ES-I3 (cell line): Measurements from ENCODE around the gene ATP6V0E2.

Source experiments
- H3K36me3 ChIP-seq: 2 replicates; pipeline ENCODE4 v1.6.1; 2013; ENCODE audit warnings: mild to moderate bottlenecking, low read length, control low read depth, moderate library complexity; ENCODE audit not compliant: insufficient read depth
- H3K4me1 ChIP-seq: 2 replicates; pipeline ENCODE4 v1.6.1; 2013; ENCODE audit warnings: mild to moderate bottlenecking, control low read depth, low read length; ENCODE audit not compliant: insufficient read depth
- H3K9ac ChIP-seq: 2 replicates; pipeline ENCODE4 v1.6.1; 2013; ENCODE audit warnings: low read depth, mild to moderate bottlenecking, low read length, moderate library complexity
- H3K9me3 ChIP-seq: 2 replicates; pipeline ENCODE4 v1.6.1; 2013; ENCODE audit warnings: mild to moderate bottlenecking, low read length, moderate library complexity; ENCODE audit not compliant: control insufficient read depth, insufficient read depth

The ATP6V0E2 gene

DNA sequence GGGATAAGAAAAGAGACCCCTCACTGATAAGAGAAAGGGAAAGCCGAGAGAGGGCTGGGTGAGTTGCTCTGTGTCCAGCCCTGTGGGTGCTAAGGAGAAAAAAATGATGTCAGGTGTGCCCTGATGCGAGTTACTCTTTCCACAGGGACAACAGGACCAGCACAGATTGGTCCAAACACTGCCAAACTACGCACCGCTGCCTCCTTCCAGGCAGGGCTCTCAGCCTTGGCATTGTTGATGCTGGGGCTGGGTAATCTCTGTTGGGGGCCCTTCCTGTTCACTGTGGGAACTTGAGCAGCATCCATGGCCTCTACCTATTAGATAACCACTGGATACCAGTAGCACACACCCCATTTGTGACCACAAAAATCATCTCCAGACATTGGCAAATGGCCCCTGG, 10.3 kb upstream of the ATP6V0E2 start:
- Histone ChIP-seq H3K9me3 (no peaks in the 10 kb centered on the region), H3K36me3 (no peaks in the 10 kb centered on the region), H3K9ac (no peak overlapping the region), H3K4me1 (no peaks in the 10 kb centered on the region; the same call in 1 of the 2 replicates)

DNA sequence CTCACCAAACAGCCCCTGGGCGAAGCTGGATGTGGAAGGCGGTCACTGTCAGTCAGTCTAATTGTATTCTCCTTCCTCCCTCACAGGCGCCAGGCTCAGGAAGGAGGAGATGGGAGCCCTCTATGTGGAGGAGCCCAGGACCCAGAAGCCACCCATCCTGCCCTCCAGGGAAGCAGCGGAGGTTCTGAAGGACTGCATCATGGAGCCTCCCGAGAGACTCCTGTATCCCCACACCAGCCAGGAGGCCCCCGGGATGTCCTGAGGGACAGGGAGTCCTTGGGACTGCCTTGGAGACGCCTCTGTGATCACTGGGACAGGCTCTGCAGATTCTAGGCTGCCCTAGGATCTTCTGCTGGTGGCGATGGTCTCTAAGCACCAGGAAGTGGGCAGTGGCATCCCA, 9.7 kb upstream of the ATP6V0E2 start:
- H3K4me1 ChIP-seq, result no peaks in the 10 kb centered on the region; the same call in 1 of the 2 replicates
- no peaks in the 10 kb centered on the region for H3K36me3 ChIP-seq
- no peak overlapping the region for H3K9ac ChIP-seq
- no peaks in the 10 kb centered on the region for H3K9me3 ChIP-seq

DNA sequence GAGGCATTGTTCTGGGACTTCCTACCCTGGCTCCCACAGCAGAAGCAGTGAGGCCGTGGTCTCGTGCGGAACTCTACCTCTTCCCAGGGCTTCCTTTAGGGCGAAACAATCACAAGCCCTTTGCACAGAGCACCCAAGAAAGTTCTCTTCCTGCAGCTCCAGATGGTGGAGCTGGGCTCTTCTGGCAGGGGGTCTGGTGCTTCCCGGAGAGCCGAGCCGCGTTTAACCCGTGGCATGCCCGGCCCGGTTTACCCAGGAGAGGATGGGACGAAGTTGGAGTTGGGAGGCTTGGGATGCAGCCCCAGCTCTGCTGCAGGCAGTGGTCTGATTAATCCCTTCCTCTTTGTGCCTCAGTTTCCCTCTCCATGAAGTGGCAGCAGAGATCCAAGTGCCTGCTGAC, 9.0 kb upstream of the ATP6V0E2 start:
- no peaks in the 10 kb centered on the region for H3K9me3 ChIP-seq
- no peak overlapping the region for H3K9ac ChIP-seq
- H3K36me3 ChIP-seq, result no peaks in the 10 kb centered on the region
- H3K4me1 ChIP-seq, result no peaks in the 10 kb centered on the region; the same call in 1 of the 2 replicates

DNA sequence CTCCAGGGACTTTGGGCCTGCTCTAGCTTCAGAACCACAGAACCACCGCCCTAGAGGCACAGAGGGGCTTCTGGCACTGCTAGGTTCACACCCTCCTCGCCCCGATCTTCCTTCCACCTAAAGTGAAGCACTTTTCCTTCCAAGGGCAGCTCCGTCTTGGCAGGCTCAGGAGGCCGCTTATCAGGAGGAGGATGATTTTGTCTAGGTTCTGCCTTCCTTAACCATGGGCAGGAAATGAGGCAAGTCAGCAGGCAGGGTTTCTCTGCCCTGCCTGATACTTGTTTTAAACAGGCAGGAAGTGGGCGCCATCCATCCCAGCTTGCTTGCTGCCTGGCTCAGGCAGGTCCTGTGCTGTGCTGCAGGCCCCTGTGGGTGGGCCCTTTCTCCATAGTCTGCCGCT, 8.3 kb upstream of the ATP6V0E2 start:
- Histone ChIP-seq H3K9me3 (no peaks in the 10 kb centered on the region), H3K4me1 (no peaks in the 10 kb centered on the region; the same call in 1 of the 2 replicates), H3K9ac (no peak overlapping the region)

DNA sequence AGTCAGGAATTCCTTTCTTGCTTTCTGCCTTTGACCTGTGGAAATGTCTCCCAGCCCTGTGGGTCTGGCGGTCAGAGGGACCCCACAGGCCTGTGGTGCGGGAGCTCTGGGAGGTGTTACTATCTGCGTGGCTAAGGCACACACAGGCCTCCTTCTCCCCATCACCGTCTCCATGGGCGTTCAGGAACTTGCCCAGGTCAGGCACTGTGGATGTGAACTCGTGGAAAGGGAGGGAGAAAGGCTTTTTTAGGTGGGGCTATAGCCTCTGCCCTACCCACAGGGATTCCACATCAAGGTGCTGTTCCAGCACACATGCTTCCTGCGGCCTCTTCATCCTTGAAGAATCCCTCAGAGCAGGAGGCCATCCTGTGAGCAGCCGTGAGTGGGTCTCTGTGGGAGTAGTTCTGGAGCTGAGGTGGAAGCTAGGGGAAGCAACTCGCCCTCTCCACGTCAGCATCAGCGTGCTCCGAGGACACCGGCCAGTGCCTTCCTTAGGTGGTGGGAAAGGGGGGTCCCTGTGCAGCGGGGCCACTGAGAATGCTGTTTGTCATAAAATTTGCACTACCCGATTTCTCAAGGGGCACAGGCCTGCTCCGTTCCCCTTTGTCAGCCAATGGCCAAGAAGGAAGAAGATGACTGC, 7.5 kb upstream of the ATP6V0E2 start:
- Histone ChIP-seq H3K9ac (no peak overlapping the region), H3K4me1 (no peaks in the 10 kb centered on the region; the same call in 1 of the 2 replicates), H3K9me3 (no peaks in the 10 kb centered on the region), H3K36me3 (no peaks in the 10 kb centered on the region)

More for the DNA sequence above, 8.3 kb upstream of the ATP6V0E2 start:
- no peaks in the 10 kb centered on the region for H3K36me3 ChIP-seq

DNA sequence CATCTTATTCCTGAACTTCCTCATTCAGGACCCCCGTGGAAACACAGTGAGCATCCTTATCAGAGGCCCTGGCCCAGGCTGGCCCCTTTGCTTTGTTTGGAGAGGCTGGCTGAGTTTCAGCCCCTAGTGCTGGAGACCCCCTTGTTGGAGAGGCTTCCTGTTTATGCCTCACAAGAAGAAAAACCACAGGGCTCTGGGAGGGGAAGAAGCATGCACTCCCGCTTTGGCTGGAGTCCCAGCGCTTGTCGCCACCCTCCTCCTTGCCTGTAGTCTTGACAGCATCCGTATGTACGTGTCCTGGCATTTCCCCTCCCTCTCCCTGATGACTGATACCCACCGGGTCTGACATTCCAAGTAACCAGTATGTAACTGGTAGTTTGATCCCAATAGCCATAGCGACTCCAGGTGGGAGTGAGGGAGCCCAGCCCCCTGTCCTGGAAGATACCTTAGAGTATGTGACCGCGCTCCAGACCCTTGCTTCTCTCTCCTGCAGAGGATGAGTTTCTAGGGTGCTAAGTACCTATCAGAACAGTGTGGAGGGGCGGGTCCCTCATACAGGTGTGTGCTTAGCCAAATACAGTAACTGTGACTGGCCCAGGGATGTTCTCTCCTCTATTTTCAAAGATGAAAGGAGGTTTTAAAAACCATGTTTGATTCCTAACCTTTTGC, 6.9 kb upstream of the ATP6V0E2 start:
- no peaks in the 10 kb centered on the region; the same call in 1 of the 2 replicates for H3K4me1 ChIP-seq
- no peaks in the 10 kb centered on the region for H3K36me3 ChIP-seq
- no peaks in the 10 kb centered on the region for H3K9me3 ChIP-seq
- H3K9ac ChIP-seq, result no peak overlapping the region

DNA sequence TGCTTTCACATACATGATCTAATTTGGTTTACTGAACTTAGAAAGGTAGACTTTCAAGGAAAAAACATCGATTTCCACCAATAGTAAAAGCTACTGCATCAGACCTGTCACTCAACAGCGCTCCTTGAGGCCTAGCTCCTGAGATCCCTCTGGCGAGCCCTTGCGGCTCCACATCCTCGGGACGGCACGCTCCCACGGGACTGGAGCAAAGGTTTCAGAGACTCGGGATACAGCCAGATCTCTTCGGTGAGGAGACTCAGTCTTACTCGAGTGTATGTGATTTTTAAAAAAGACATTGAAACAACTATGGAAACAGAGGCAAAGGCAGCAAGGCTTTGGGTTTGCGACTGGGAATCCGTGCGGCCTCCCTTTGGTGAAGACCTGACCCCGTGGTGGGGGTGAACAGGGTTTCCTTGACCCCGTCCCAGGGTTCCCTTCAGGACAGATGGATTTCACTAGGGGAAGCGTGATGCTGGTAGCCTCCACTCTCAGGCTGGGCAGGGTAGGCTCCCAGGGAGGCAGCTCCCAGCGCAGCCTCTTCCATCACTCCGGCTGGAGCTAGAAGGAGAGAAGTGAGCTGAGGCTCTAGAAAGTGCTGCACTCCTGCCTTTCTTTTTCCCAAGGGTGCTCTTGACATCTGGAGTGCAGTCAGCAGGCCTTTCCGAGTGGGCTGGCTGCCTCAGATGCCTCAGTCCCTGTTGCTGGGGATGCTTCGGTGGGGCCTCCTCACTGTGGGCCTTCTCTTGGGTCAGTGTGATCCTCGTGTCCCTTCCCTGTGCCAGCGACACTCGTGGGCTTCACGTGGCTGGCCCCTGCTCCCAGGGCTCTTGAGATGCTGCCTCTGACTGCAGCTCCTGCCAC, 5.8 kb upstream of the ATP6V0E2 start:
- no peaks in the 10 kb centered on the region; the same call in 1 of the 2 replicates for H3K4me1 ChIP-seq
- H3K9me3 ChIP-seq, result no peaks in the 10 kb centered on the region
- H3K36me3 ChIP-seq, result no peaks in the 10 kb centered on the region
- H3K9ac ChIP-seq, result no peak overlapping the region

DNA sequence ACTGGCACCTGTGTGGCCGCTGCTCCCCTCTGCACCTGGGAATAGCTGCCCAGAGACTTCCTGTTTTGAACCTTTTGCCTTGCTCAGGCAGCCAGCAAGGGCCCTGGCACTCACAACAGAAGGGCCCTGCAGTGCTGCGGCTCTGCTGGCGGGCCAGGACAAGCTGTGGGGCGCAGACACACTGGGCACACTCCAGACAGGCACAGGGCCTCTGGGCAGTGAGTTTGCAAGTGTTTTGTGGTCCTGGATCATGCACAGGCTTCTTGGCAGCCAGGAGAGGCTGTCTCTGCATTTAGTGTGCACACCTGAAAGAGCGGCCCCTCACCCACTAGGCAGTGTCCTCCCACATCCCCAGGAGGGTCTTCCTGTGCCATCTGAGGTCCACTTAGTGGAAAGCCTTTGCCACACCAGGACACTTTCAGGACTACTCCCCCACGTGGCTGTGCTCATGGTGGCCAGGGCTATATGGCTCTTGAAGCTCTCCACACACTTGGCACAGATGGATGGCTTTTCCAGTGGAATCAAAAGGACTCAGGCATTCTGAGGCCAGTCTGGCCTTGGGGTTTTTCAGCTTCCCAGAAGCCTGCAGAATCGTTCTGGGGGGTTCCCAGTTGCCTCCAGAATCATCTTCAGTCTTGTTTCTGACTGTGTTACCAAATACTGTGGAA, 5.0 kb upstream of the ATP6V0E2 start:
- H3K4me1 ChIP-seq, result no peaks in the 10 kb centered on the region; the same call in 1 of the 2 replicates
- no peaks in the 10 kb centered on the region for H3K36me3 ChIP-seq
- no peaks in the 10 kb centered on the region for H3K9me3 ChIP-seq
- H3K9ac ChIP-seq, result no peak overlapping the region

DNA sequence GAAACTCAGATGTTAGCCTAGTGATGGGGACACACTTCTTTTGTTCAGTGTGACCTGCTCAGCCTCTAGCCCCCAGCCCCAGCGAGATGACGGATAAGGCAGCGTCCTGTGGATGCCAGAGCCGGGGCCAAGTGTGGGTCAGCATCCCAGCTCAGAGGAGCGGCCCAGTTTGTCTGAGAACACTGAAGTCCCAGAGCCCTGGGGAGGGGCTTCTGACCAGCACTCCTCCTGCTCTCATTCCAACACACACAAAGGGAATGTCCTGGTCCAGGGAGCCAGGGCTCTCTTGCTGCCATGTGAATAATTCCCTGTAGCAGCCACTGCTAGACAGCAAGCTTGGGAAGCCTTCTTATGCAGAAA, 4.5 kb upstream of the ATP6V0E2 start:
- Histone ChIP-seq H3K4me1 (peaks cover under 1% of the 10 kb centered on the region; the same call in 1 of the 2 replicates), H3K9ac (no peak overlapping the region), H3K9me3 (no peaks in the 10 kb centered on the region), H3K36me3 (no peaks in the 10 kb centered on the region)

DNA sequence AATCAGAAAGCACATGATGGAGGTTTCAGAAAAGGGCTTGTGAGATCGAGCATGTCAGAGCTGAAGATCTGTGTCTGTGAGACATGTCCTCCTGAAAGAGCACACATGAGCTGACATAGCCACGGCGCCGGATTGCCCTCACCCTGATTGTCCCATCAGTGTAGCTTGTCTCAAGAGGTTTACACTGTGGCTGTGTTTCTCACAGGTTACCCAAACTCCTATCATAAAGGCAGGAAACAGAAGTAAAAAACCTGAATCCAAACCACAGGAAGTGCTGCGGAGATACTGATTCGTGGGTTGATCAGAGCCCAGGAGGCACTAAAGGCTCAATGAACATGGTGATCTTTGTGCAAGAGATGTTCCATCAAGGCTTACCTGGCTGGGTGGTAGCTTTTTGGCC, 3.9 kb upstream of the ATP6V0E2 start:
- Histone ChIP-seq H3K36me3 (no peaks in the 10 kb centered on the region), H3K4me1 (peaks cover 5% of the 10 kb centered on the region), H3K9ac (no peak overlapping the region), H3K9me3 (no peaks in the 10 kb centered on the region)

DNA sequence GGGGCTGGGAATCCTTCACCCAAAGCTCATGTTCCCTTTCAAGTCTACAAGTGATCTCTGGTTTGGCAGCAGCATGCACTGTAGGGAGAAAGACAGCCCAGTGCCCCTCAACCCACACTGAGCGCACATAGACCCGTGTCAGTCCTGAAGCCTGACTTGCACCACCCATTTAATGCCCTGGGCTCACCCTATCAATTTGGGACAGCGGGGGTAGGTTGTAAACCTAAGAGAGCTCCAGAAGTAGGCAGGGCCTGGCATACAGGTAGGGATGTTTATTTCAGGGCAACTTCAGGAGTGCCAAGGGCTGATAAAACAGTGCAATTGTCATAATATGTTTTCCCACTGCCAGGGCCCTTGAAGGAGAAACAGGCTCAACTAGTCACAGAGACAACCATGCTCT, 3.5 kb upstream of the ATP6V0E2 start:
- H3K9ac ChIP-seq, result no peak overlapping the region
- H3K4me1 ChIP-seq, result peaks cover 5% of the 10 kb centered on the region

DNA sequence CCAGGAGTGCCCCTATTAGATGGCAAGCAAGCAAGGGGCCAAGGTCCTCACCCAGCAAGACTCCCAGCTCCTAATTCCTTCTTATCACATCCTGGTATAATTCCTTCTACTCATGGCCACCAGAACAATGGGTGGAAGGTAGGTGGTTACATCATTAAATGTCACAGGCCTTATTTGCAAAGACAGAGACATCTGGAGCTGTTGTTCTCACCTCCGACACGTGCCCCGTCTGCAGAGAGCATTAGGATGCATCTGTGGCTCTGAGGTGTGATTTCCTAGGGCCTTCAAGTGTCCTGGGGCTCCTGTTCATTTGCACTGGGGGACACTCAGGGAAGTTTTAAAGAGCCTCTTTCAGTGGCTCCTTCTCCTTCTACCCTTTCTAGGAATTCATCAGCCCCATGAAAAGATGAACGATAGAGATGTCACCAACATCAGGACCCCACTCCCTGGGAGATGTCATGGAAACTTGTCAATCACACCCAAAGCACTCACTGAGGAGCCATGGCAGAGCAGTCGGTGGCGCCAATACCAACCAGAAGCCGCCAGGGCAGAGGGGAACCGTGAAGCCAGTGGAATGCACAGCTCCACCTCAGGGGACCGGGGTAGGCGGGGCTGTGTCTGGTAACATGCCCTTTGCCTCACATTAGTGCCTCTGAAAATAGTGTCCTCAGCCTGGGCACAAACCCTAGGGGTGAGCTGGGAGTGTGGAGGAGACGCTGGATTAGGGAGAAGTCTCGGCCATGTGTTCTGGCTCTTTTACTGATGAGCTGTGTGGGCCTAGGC, 2.9 kb upstream of the ATP6V0E2 start:
- no peaks in the 10 kb centered on the region for H3K36me3 ChIP-seq
- no peak overlapping the region for H3K9ac ChIP-seq
- peaks cover 5% of the 10 kb centered on the region; the same call in 1 of the 2 replicates for H3K4me1 ChIP-seq
- no peaks in the 10 kb centered on the region for H3K9me3 ChIP-seq

More for the DNA sequence above, 3.5 kb upstream of the ATP6V0E2 start:
- Histone ChIP-seq H3K36me3 (no peaks in the 10 kb centered on the region), H3K9me3 (no peaks in the 10 kb centered on the region)

DNA sequence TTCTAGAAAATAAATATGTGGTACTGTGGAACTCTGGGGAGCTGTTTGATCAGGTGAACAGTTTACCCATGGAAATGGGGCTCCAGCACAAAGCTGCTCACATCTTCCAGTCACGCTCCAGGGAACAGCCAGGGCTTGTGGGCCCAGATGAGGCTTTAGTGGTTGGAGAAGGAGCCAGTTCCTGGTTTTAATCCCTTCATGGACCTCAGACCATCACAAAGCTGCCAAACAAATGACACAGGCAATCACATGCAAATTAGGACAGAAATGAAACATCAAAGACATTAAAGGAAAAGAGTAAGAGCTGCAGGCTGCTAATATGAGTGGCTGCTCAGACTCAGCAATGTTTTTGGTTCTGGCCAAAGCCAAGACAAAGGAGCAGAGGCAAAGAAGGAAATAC, 2.2 kb upstream of the ATP6V0E2 start:
- Histone ChIP-seq H3K9ac (no peak overlapping the region), H3K36me3 (no peaks in the 10 kb centered on the region), H3K4me1 (peaks cover 5% of the 10 kb centered on the region; the same call in 1 of the 2 replicates), H3K9me3 (no peaks in the 10 kb centered on the region)
